Activated B cell treated with CpG ODN at 0.5 μM for 24 hours (primary cell): ENCODE data around the gene ABHD12. TPM values are rescaled to one million over a fixed set of nuclear protein-coding genes. Genes with fewer than 3 reads are reported as not detected.
"Not testable (repeated sequence)": the region's sequence is repeated elsewhere in the genome, so short reads cannot be mapped to it uniquely, and the experiment has no call there.

Experiments
- ATAC-seq: fragments of 200-7000 bp; cut with Tn5 transposase; one replicate; pipeline ENCODE4 v1.10.0; 2021; ENCODE audit warnings: low read depth, mild to moderate bottlenecking, moderate library complexity
- CTCF ChIA-PET: fragments of 350-600 bp; sonication (Branson Sonifier 250); formaldehyde crosslinking; loops from one replicate; lab custom pipeline; 2021; ENCODE audit warnings: antibody characterized with exemption; lab: Charles Lee
- POLR2A ChIA-PET: fragments of 350-600 bp; sonication (Branson Sonifier 250); formaldehyde crosslinking; loops from one replicate; lab custom pipeline; 2021; ENCODE audit warnings: antibody characterized with exemption; lab: Charles Lee
- DNase-seq: peaks from one replicate; pipeline ENCODE4 v3.0.0; 2022
- H3K27ac Mint-ChIP-seq: one replicate; pipeline ENCODE4 v1.8.0; 2020; ENCODE audit warnings: mixed read lengths
- H3K27me3 Mint-ChIP-seq: one replicate; pipeline ENCODE4 v1.8.0; 2021; ENCODE audit warnings: mixed read lengths
- H3K36me3 Mint-ChIP-seq: one replicate; pipeline ENCODE4 v1.8.0; 2021; ENCODE audit warnings: low read depth, mixed read lengths
- H3K4me1 Mint-ChIP-seq: one replicate; pipeline ENCODE4 v1.8.0; 2021; ENCODE audit warnings: mixed read lengths
- H3K4me3 Mint-ChIP-seq: one replicate; pipeline ENCODE4 v1.8.0; 2020; ENCODE audit warnings: mild to moderate bottlenecking, mixed read lengths
- H3K9me3 Mint-ChIP-seq: one replicate; pipeline ENCODE4 v1.8.0; 2020; ENCODE audit warnings: mixed read lengths
- intact Hi-C: fragments of 100-400 bp; cut with micrococcal nuclease; formaldehyde crosslinking; loops from one replicate; pipeline ENCODE4 v1.15.1; 2024
- total RNA-seq: library from RNA; stranded (reverse); gene quantifications from 2 replicates; pipeline ENCODE4 v1.2.3, GENCODE V29; 2022
- TF ChIP-seq, protein P1 (sequence below): fragments of 200-600 bp; IDR thresholded peaks from one replicate; pipeline ENCODE4 v1.8.0; 2022; ENCODE audit warnings: antibody characterized with exemption, mild to moderate bottlenecking

ABHD12 gene
- total RNA-seq, 1 donor from 2014 or later = 16.3 TPM

- ATAC-seq (no peak), DNase-seq (no peak)
- no peak overlapping the region for H3K4me3 Mint-ChIP-seq
- no peaks in the 10 kb centered on the region for H3K9me3 Mint-ChIP-seq
- H3K27ac Mint-ChIP-seq = no peak overlapping the region
- no peaks in the 10 kb centered on the region for H3K27me3 Mint-ChIP-seq
- TF ChIP-seq, protein P1, sequence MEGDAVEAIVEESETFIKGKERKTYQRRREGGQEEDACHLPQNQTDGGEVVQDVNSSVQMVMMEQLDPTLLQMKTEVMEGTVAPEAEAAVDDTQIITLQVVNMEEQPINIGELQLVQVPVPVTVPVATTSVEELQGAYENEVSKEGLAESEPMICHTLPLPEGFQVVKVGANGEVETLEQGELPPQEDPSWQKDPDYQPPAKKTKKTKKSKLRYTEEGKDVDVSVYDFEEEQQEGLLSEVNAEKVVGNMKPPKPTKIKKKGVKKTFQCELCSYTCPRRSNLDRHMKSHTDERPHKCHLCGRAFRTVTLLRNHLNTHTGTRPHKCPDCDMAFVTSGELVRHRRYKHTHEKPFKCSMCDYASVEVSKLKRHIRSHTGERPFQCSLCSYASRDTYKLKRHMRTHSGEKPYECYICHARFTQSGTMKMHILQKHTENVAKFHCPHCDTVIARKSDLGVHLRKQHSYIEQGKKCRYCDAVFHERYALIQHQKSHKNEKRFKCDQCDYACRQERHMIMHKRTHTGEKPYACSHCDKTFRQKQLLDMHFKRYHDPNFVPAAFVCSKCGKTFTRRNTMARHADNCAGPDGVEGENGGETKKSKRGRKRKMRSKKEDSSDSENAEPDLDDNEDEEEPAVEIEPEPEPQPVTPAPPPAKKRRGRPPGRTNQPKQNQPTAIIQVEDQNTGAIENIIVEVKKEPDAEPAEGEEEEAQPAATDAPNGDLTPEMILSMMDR = no peak
- POLR2A ChIA-PET = interaction anchor here (0.7 to 1.5 kb wide), 2 partner anchors 11 to 77 kb away, joined by 3 read pairs; no protein-coding TSS in a partner anchor
- H3K4me1 Mint-ChIP-seq = peaks cover 52% of the 10 kb centered on the region
- intact Hi-C loops = no loop called here
- CTCF ChIA-PET = interaction anchor here (1.2 kb wide), 1 partner anchor 86 kb away, joined by 3 read pairs; no protein-coding TSS in a partner anchor
- H3K36me3 Mint-ChIP-seq = peaks cover 3% of the 10 kb centered on the region
These were observed 77.0 kb downstream of the ABHD12 start for GRCh38 chr20:25313593-25313992.

- peaks cover 43% of the 10 kb centered on the region for H3K4me1 Mint-ChIP-seq
- DNase-seq, H3K36me3 Mint-ChIP-seq, H3K9me3 Mint-ChIP-seq, POLR2A ChIA-PET, H3K27me3 Mint-ChIP-seq, intact Hi-C loops, H3K4me3 Mint-ChIP-seq, ATAC-seq, H3K27ac Mint-ChIP-seq: not testable (repeated sequence)
- CTCF ChIA-PET = interaction anchor here (2.1 kb wide), 1 partner anchor 86 kb away, joined by 7 read pairs; no protein-coding TSS in a partner anchor
These were observed 77.9 kb downstream of the ABHD12 start for GRCh38 chr20:25312716-25313115.

- ATAC-seq (no peak), DNase-seq (no peak)
- POLR2A ChIA-PET = interaction anchor here (0.9 to 1.2 kb wide), 2 partner anchors 80 to 88 kb away, joined by 3 to 4 read pairs; no protein-coding TSS in a partner anchor
- intact Hi-C loops = loop anchor here (1.0 kb wide), 2 partner anchors 80 to 88 kb away; no protein-coding TSS in a partner anchor
- Mint-ChIP-seq H3K36me3 (peaks cover 12% of the 10 kb centered on the region), H3K9me3 (no peaks in the 10 kb centered on the region), H3K27ac (peak overlapping the region; percentile 57), H3K4me1 (peaks cover 35% of the 10 kb centered on the region), H3K4me3 (peak overlapping the region; percentile 16), H3K27me3 (no peaks in the 10 kb centered on the region)
- CTCF ChIA-PET = interaction anchor here (2.1 kb wide), 1 partner anchor 88 kb away, joined by 7 read pairs; no protein-coding TSS in a partner anchor
- TF ChIP-seq, protein P1 = no peak
These were observed 79.5 kb downstream of the ABHD12 start for GRCh38 chr20:25310921-25311728.

GRCh38 chr20:25310268-25310920 is 80.2 kb downstream of the ABHD12 start:
- intact Hi-C loops = loop anchor here (1.0 kb wide), 2 partner anchors 81 to 89 kb away; no protein-coding TSS in a partner anchor
- TF ChIP-seq, protein P1 = no peak
- ChIA-PET POLR2A (interaction anchor here (0.9 to 1.2 kb wide), 3 partner anchors 8 to 89 kb away, joined by 3 to 4 read pairs (median 3); no protein-coding TSS in a partner anchor), CTCF (interaction anchor here (0.9 to 2.1 kb wide), 3 partner anchors 15 to 89 kb away, joined by 3 to 7 read pairs (median 4); no protein-coding TSS in a partner anchor)
- no peaks in the 10 kb centered on the region for H3K9me3 Mint-ChIP-seq
- no peaks in the 10 kb centered on the region for H3K27me3 Mint-ChIP-seq
- peaks cover 9% of the 10 kb centered on the region for H3K36me3 Mint-ChIP-seq
- H3K27ac Mint-ChIP-seq = peak overlapping the region; percentile 57
- ATAC-seq = peak; percentile 94
- peak overlapping the region; percentile 16 for H3K4me3 Mint-ChIP-seq
- DNase-seq = no peak
- H3K4me1 Mint-ChIP-seq = peaks cover 33% of the 10 kb centered on the region
